ENCODE measurements around the gene ARSJ. TPM values are rescaled to one million over a fixed set of nuclear protein-coding genes. Genes with fewer than 3 reads are reported as not detected.

The ARSJ gene
- total RNA-seq, 1 donor from 2014 or later = 0.17 TPM

GRCh38 chr4:113967687-113968086 is 11.8 kb downstream of the ARSJ start:
- Mint-ChIP-seq H3K27me3 (ENCODE audit: unreplicated experiment) (peaks cover 2% of the 10 kb centered on the region), H3K27ac (ENCODE audit: unreplicated experiment) (no peak overlapping the region), H3K4me3 (ENCODE audit: unreplicated experiment) (no peak overlapping the region)

DNA sequence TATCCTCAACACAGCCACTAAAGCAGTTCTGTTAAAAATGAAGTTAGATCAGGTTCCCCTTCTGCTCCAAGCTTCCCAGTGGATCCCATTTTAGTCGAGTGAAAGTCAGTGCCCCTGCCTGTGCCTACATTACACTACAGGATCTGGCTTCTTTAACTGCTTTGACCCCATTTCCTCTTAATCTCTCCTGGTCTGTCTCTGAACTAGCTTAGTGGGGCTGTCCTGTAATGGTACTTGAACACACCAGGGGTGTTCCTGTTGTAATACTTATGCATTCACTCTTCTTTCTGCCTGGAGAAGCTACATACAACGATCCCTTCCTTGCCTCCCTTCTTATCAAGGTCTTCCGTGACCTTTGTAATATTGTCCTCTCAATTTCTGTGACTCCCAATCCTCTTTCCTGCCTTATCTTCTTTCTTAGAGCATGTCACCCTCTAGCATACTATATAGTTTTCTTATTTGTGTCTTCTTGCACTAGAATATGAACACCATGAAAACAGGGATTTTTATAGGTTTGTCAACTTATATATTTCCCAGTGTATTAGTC is 16.7 kb downstream of the ARSJ start:
- TF ChIP-seq, protein P1, sequence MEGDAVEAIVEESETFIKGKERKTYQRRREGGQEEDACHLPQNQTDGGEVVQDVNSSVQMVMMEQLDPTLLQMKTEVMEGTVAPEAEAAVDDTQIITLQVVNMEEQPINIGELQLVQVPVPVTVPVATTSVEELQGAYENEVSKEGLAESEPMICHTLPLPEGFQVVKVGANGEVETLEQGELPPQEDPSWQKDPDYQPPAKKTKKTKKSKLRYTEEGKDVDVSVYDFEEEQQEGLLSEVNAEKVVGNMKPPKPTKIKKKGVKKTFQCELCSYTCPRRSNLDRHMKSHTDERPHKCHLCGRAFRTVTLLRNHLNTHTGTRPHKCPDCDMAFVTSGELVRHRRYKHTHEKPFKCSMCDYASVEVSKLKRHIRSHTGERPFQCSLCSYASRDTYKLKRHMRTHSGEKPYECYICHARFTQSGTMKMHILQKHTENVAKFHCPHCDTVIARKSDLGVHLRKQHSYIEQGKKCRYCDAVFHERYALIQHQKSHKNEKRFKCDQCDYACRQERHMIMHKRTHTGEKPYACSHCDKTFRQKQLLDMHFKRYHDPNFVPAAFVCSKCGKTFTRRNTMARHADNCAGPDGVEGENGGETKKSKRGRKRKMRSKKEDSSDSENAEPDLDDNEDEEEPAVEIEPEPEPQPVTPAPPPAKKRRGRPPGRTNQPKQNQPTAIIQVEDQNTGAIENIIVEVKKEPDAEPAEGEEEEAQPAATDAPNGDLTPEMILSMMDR (IDR thresholded peaks at IDR 0.05; ENCODE audit: partially characterized antibody, unreplicated experiment) = no peak

More at GRCh38 chr4:113967687-113968086, 11.8 kb downstream of the ARSJ start:
- Mint-ChIP-seq H3K9me3 (ENCODE audit: unreplicated experiment) (peaks cover 2% of the 10 kb centered on the region), H3K36me3 (ENCODE audit: unreplicated experiment) (no peaks in the 10 kb centered on the region), H3K4me1 (ENCODE audit: low read depth, unreplicated experiment) (no peaks in the 10 kb centered on the region)
- no peak for DNase-seq
- TF ChIP-seq, protein P1 (IDR thresholded peaks at IDR 0.05; ENCODE audit: partially characterized antibody, unreplicated experiment) = no peak

GRCh38 chr4:113962016-113962347 is 17.5 kb downstream of the ARSJ start:
- no peaks in the 10 kb centered on the region for H3K36me3 Mint-ChIP-seq (ENCODE audit: unreplicated experiment)
- H3K27me3 Mint-ChIP-seq (ENCODE audit: unreplicated experiment) = peaks cover 4% of the 10 kb centered on the region
- TF ChIP-seq, protein P1 (IDR thresholded peaks at IDR 0.05; ENCODE audit: partially characterized antibody, unreplicated experiment) = no peak
- H3K4me1 Mint-ChIP-seq (ENCODE audit: low read depth, unreplicated experiment) = peaks cover 2% of the 10 kb centered on the region
- H3K9me3 Mint-ChIP-seq (ENCODE audit: unreplicated experiment) = peaks cover 2% of the 10 kb centered on the region
- no peak overlapping the region for H3K4me3 Mint-ChIP-seq (ENCODE audit: unreplicated experiment)
- DNase-seq = no peak
- H3K27ac Mint-ChIP-seq (ENCODE audit: unreplicated experiment) = no peak overlapping the region

More for the DNA sequence above, 16.7 kb downstream of the ARSJ start:
- Mint-ChIP-seq H3K4me1 (ENCODE audit: low read depth, unreplicated experiment) (peaks cover 2% of the 10 kb centered on the region), H3K9me3 (ENCODE audit: unreplicated experiment) (peaks cover 2% of the 10 kb centered on the region), H3K4me3 (ENCODE audit: unreplicated experiment) (no peak overlapping the region), H3K27me3 (ENCODE audit: unreplicated experiment) (peaks cover 2% of the 10 kb centered on the region), H3K36me3 (ENCODE audit: unreplicated experiment) (no peaks in the 10 kb centered on the region), H3K27ac (ENCODE audit: unreplicated experiment) (no peak overlapping the region)
- DNase-seq = no peak

DNA sequence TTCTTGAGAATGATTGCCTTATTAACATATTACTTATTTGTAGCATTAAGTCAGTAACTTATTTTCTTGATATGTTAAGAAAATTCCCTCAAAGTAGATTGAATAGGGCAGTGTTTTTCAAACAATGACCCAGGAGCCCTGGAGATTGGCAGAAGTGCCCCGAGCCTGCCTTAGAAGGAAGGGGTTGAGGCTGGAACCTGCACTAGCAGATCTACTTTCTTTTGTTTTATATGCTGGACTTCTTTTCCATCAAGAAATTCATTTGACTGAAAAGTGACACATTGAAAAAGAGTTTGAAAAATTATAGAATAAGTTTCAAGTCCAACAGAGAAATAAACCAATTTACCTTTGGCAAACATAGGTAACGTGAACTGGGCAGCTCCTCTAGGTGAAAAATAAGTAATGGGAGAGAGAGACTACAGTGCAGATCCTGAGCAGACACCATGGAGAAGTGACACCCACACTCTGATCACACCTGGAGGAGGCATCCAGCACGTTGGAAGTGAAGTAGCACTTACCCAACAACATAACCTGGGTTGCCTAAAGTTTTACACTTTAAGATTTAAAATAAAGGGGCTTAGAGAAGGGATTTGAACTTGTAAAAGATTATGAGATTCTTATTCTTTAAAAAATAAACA is 18.6 kb downstream of the ARSJ start:
- no peak overlapping the region for H3K27ac Mint-ChIP-seq (ENCODE audit: unreplicated experiment)
- H3K27me3 Mint-ChIP-seq (ENCODE audit: unreplicated experiment) = peaks cover 4% of the 10 kb centered on the region
- no peak overlapping the region for H3K4me3 Mint-ChIP-seq (ENCODE audit: unreplicated experiment)
- TF ChIP-seq, protein P1 (IDR thresholded peaks at IDR 0.05; ENCODE audit: partially characterized antibody, unreplicated experiment) = no peak
- H3K4me1 Mint-ChIP-seq (ENCODE audit: low read depth, unreplicated experiment) = peaks cover 2% of the 10 kb centered on the region
- no peaks in the 10 kb centered on the region for H3K36me3 Mint-ChIP-seq (ENCODE audit: unreplicated experiment)
- peaks cover 2% of the 10 kb centered on the region for H3K9me3 Mint-ChIP-seq (ENCODE audit: unreplicated experiment)
- no peak for DNase-seq

DNA sequence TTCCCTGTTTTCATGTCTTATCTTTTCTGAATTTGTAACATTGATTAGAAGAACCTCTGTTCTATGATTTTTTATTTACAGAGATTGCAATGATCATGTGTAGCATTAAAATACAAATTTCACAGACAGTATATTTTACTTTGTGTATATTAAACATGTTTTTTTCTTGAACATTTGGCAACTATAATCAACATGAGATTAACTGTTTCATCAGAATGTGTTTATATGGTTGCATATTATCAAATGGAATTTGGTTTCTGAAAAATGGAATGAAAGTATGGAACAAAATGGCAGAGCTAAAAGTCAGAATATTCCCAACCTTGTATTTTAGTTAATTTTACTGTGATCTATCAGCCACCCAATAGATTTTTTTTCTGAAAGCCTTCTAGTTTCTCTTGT is 19.9 kb downstream of the ARSJ start:
- H3K27me3 Mint-ChIP-seq (ENCODE audit: unreplicated experiment) = peaks cover 4% of the 10 kb centered on the region
- H3K4me3 Mint-ChIP-seq (ENCODE audit: unreplicated experiment) = no peak overlapping the region
- peaks cover 4% of the 10 kb centered on the region for H3K9me3 Mint-ChIP-seq (ENCODE audit: unreplicated experiment)
- no peak overlapping the region for H3K27ac Mint-ChIP-seq (ENCODE audit: unreplicated experiment)
- DNase-seq = no peak
- TF ChIP-seq, protein P1 (IDR thresholded peaks at IDR 0.05; ENCODE audit: partially characterized antibody, unreplicated experiment) = no peak
- H3K36me3 Mint-ChIP-seq (ENCODE audit: unreplicated experiment) = no peaks in the 10 kb centered on the region
- peaks cover 7% of the 10 kb centered on the region for H3K4me1 Mint-ChIP-seq (ENCODE audit: low read depth, unreplicated experiment)

Measured in glutamatergic neuron (in vitro differentiated cells).